ENCODE results near the gene DNAJC15.

DNA sequence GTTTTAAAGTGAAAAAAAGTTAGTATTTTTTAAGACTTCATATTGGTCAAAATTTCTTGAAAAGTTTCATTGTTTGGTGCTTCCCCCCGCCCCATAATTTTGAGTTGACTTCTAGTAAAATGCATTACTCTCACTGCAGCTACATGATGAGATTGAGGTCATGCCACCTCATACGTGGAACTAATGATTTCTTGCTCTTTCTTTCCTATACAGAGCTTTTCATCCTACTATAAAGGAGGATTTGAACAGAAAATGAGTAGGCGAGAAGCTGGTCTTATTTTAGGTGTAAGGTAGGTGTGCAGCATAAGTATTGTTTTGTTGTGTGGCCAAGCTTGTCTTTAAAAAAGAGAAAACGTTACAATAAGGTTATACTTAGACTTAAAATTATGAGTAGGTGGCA is 55.0 kb downstream of the DNAJC15 start:
- no peak for TF ChIP-seq POLR2A (IDR thresholded peaks at IDR 0.05; ENCODE audit: low read depth, low read length)
- TF ChIP-seq TAF1 (IDR thresholded peaks at IDR 0.05; ENCODE audit: borderline replicate concordance, low read depth, low read length): no peak
- TF ChIP-seq POLR2AphosphoS5 (IDR thresholded peaks at IDR 0.05; ENCODE audit: low read depth, low read length): no peak
